Measurements from ENCODE around the gene POMGNT2.
"Not testable (repeated sequence)": the region's sequence is repeated elsewhere in the genome, so short reads cannot be mapped to it uniquely, and the experiment has no call there.

Gene POMGNT2

GRCh38 chr3:43077261-43077660 lies 28.6 kb downstream of the POMGNT2 start:
- in situ Hi-C loops (cut with HindIII; ENCODE audit: low sequenced_read_pairs) = no loop called here

- in situ Hi-C loops (cut with HindIII; ENCODE audit: low sequenced_read_pairs) = no loop called here
Observed at GRCh38 chr3:43076857-43077256, 29.0 kb downstream of the POMGNT2 start.

- in situ Hi-C loops (cut with HindIII; ENCODE audit: low sequenced_read_pairs) = no loop called here
Observed at GRCh38 chr3:43075904-43076661, 29.8 kb downstream of the POMGNT2 start.

GRCh38 chr3:43074901-43075689 lies 30.8 kb downstream of the POMGNT2 start:
- in situ Hi-C loops (cut with HindIII; ENCODE audit: low sequenced_read_pairs) = no loop called here

GRCh38 chr3:43074482-43074881 lies 31.4 kb downstream of the POMGNT2 start:
- in situ Hi-C loops (cut with HindIII; ENCODE audit: low sequenced_read_pairs) = no loop called here

GRCh38 chr3:43073836-43074220 lies 32.1 kb downstream of the POMGNT2 start:
- in situ Hi-C loops (cut with HindIII; ENCODE audit: low sequenced_read_pairs) = no loop called here

GRCh38 chr3:43073116-43073835 lies 32.6 kb downstream of the POMGNT2 start:
- in situ Hi-C loops (cut with HindIII; ENCODE audit: low sequenced_read_pairs) = no loop called here

- in situ Hi-C loops (cut with HindIII; ENCODE audit: low sequenced_read_pairs) = no loop called here
Observed at GRCh38 chr3:43072361-43072760, 33.5 kb downstream of the POMGNT2 start.

GRCh38 chr3:43071313-43071893 lies 34.5 kb downstream of the POMGNT2 start:
- in situ Hi-C loops (cut with HindIII; ENCODE audit: low sequenced_read_pairs) = no loop called here

GRCh38 chr3:43070670-43071069 lies 35.2 kb downstream of the POMGNT2 start:
- in situ Hi-C loops (cut with HindIII; ENCODE audit: low sequenced_read_pairs) = not testable (repeated sequence)

GRCh38 chr3:43063114-43063513 lies 42.8 kb downstream of the POMGNT2 start:
- in situ Hi-C loops (cut with HindIII; ENCODE audit: low sequenced_read_pairs) = no loop called here

GRCh38 chr3:43062564-43063040 lies 43.3 kb downstream of the POMGNT2 start:
- in situ Hi-C loops (cut with HindIII; ENCODE audit: low sequenced_read_pairs) = no loop called here

GRCh38 chr3:43062040-43062563 lies 43.8 kb downstream of the POMGNT2 start:
- in situ Hi-C loops (cut with HindIII; ENCODE audit: low sequenced_read_pairs) = no loop called here

GRCh38 chr3:43061101-43061895 lies 44.6 kb downstream of the POMGNT2 start:
- in situ Hi-C loops (cut with HindIII; ENCODE audit: low sequenced_read_pairs) = no loop called here

GRCh38 chr3:43059456-43059855 lies 46.4 kb downstream of the POMGNT2 start:
- in situ Hi-C loops (cut with HindIII; ENCODE audit: low sequenced_read_pairs) = no loop called here

GRCh38 chr3:43055806-43056770 lies 49.8 kb downstream of the POMGNT2 start:
- in situ Hi-C loops (cut with HindIII; ENCODE audit: low sequenced_read_pairs) = no loop called here

- in situ Hi-C loops (cut with HindIII; ENCODE audit: low sequenced_read_pairs) = no loop called here
Observed at GRCh38 chr3:43055393-43055792, 50.5 kb downstream of the POMGNT2 start.

GRCh38 chr3:43054754-43055153 lies 51.1 kb downstream of the POMGNT2 start:
- in situ Hi-C loops (cut with HindIII; ENCODE audit: low sequenced_read_pairs) = no loop called here

- in situ Hi-C loops (cut with HindIII; ENCODE audit: low sequenced_read_pairs) = no loop called here
Observed at GRCh38 chr3:43053291-43053690, 52.6 kb downstream of the POMGNT2 start.

Measured in endothelial cell of hepatic sinusoid (primary cell).